H9 (cell line): ENCODE results near the gene MCF2L2. TPM values are rescaled to one million over a fixed set of nuclear protein-coding genes. Genes with fewer than 3 reads are reported as not detected.

Experiments
- DNase-seq: peaks from one replicate; pipeline ENCODE4 v3.0.0-alpha.2; 2017
- H2AFZ ChIP-seq: one replicate; pipeline ENCODE4 v1.6.1; 2013; ENCODE audit warnings: mild to moderate bottlenecking, low read length, control low read depth, moderate library complexity
- H2AK5ac ChIP-seq: 2 replicates; pipeline ENCODE4 v1.6.1; 2013; ENCODE audit warnings: low read length, control low read depth, mixed read lengths; ENCODE audit not compliant: insufficient read length
- H2BK120ac ChIP-seq: one replicate; pipeline ENCODE4 v1.6.1; 2013; ENCODE audit warnings: low read depth, mild to moderate bottlenecking, low read length, control low read depth, inconsistent platforms; ENCODE audit not compliant: poor library complexity, severe bottlenecking
- H2BK12ac ChIP-seq: 2 replicates; pipeline ENCODE4 v1.6.1; 2013; ENCODE audit warnings: low read length, control low read depth, mixed read lengths, low read depth; ENCODE audit not compliant: insufficient read length
- H2BK15ac ChIP-seq: 2 replicates; pipeline ENCODE4 v1.6.1; 2013; ENCODE audit warnings: low read depth, low read length, control low read depth
- H2BK20ac ChIP-seq: one replicate; pipeline ENCODE4 v1.6.1; 2013; ENCODE audit warnings: low read depth, mild to moderate bottlenecking, low read length, control low read depth, inconsistent platforms; ENCODE audit not compliant: poor library complexity, severe bottlenecking
- H2BK5ac ChIP-seq: 2 replicates; pipeline ENCODE4 v1.6.1; 2013; ENCODE audit warnings: low read length, control low read depth, mixed read lengths; ENCODE audit not compliant: insufficient read length
- H3K14ac ChIP-seq: 2 replicates; pipeline ENCODE4 v1.6.1; 2013; ENCODE audit warnings: low read length, control low read depth; ENCODE audit not compliant: insufficient read depth
- H3K18ac ChIP-seq: 2 replicates; pipeline ENCODE4 v1.6.1; 2013; ENCODE audit warnings: low read depth, mild to moderate bottlenecking, mixed read lengths, low read length, control low read depth; ENCODE audit not compliant: insufficient read length
- H3K23ac ChIP-seq: 2 replicates; pipeline ENCODE4 v1.6.1; 2013; ENCODE audit warnings: low read length, control low read depth, mixed read lengths, low read depth; ENCODE audit not compliant: insufficient read length
- H3K23me2 ChIP-seq: 2 replicates; pipeline ENCODE4 v1.6.1; 2013; ENCODE audit warnings: low read depth, mild to moderate bottlenecking, mixed read lengths, low read length, control low read depth; ENCODE audit not compliant: insufficient read length, poor library complexity, severe bottlenecking
- H3K27ac ChIP-seq: 2 replicates; pipeline ENCODE4 v1.5.1; 2013; ENCODE audit warnings: low read length, control low read depth, mixed read lengths, low read depth; ENCODE audit not compliant: insufficient read length
- H3K27me3 ChIP-seq: 2 replicates; pipeline ENCODE4 v1.6.1; 2013; ENCODE audit warnings: low read length, control low read depth, inconsistent platforms; ENCODE audit not compliant: insufficient read depth
- H3K4ac ChIP-seq: 2 replicates; pipeline ENCODE4 v1.6.1; 2013; ENCODE audit warnings: low read depth, mild to moderate bottlenecking, control low read depth, inconsistent platforms, low read length, moderate library complexity
- H3K4me1 ChIP-seq: 2 replicates; pipeline ENCODE4 v1.6.1; 2013; ENCODE audit warnings: low read length, control low read depth, inconsistent platforms; ENCODE audit not compliant: insufficient read depth
- H3K4me2 ChIP-seq: 2 replicates; pipeline ENCODE4 v1.6.1; 2013; ENCODE audit warnings: low read length, control low read depth, mixed read lengths; ENCODE audit not compliant: insufficient read length, insufficient read depth
- H3K56ac ChIP-seq: 2 replicates; pipeline ENCODE4 v1.6.1; 2013; ENCODE audit warnings: low read depth, mild to moderate bottlenecking, mixed read lengths, low read length, control low read depth; ENCODE audit not compliant: insufficient read length
- H3K79me1 ChIP-seq: 2 replicates; pipeline ENCODE4 v1.6.1; 2013; ENCODE audit warnings: low read depth, mild to moderate bottlenecking, moderate library complexity, low read length, control low read depth, inconsistent platforms; ENCODE audit not compliant: insufficient read depth, poor library complexity, severe bottlenecking
- H3K79me2 ChIP-seq: 2 replicates; pipeline ENCODE4 v1.6.1; 2013; ENCODE audit warnings: low read length, control low read depth, inconsistent platforms; ENCODE audit not compliant: insufficient read depth
- H3K9ac ChIP-seq: 2 replicates; pipeline ENCODE4 v1.6.1; 2013; ENCODE audit warnings: low read length, control low read depth, mixed read lengths; ENCODE audit not compliant: insufficient read length; ENCODE audit errors: extremely low read depth
- H3K9me3 ChIP-seq: one replicate; pipeline ENCODE4 v1.6.1; 2013; ENCODE audit warnings: low read depth, low read length, inconsistent platforms; ENCODE audit not compliant: control insufficient read depth
- H3T11ph ChIP-seq: one replicate; pipeline ENCODE4 v1.6.1; 2013; ENCODE audit warnings: mild to moderate bottlenecking, low read length, control low read depth, inconsistent platforms
- H4K20me1 ChIP-seq: one replicate; pipeline ENCODE4 v1.6.1; 2013; ENCODE audit not compliant: control insufficient read depth, insufficient read length, insufficient read depth
- H4K5ac ChIP-seq: 2 replicates; pipeline ENCODE4 v1.6.1; 2013; ENCODE audit warnings: low read depth, mild to moderate bottlenecking, mixed read lengths, low read length, control low read depth; ENCODE audit not compliant: insufficient read length
- H4K8ac ChIP-seq: replicated peaks from 2 replicates; pipeline ENCODE4 v1.6.1; 2013; ENCODE audit warnings: low read length, control low read depth, mixed read lengths, low read depth; ENCODE audit not compliant: insufficient read length
- H4K91ac ChIP-seq: 2 replicates; pipeline ENCODE4 v1.6.1; 2013; ENCODE audit warnings: low read depth, mild to moderate bottlenecking, moderate library complexity, mixed read lengths, low read length, control low read depth; ENCODE audit not compliant: insufficient read length
- H3K27ac Mint-ChIP-seq, 3 experiments: 2 replicates in 2 of 3; 3 replicates in 1 of 3; pipeline ENCODE4 v1.8.0; 2020 to 2021; ENCODE audit warnings: mixed read lengths in 3 of 3, mild to moderate bottlenecking in 1 of 3, moderate library complexity in 1 of 3
- H3K27me3 Mint-ChIP-seq: 2 replicates; pipeline ENCODE4 v1.8.0; 2021; ENCODE audit warnings: low read depth, mild to moderate bottlenecking, moderate library complexity, mixed read lengths
- H3K36me3 Mint-ChIP-seq, 3 experiments: 2 replicates in 2 of 3; 3 replicates in 1 of 3; pipeline ENCODE4 v1.8.0; 2020 to 2021; ENCODE audit warnings: low read depth in 3 of 3, mixed read lengths in 3 of 3; ENCODE audit not compliant: insufficient read depth in 1 of 3
- H3K4me1 Mint-ChIP-seq, 2 experiments: 2 replicates each; pipeline ENCODE4 v1.8.0; 2020; ENCODE audit warnings: mixed read lengths in 2 of 2
- H3K4me3 Mint-ChIP-seq, 2 experiments: 2 replicates in 1 of 2; 3 replicates in 1 of 2; pipeline ENCODE4 v1.8.0; 2020 to 2021; ENCODE audit warnings: mild to moderate bottlenecking in 2 of 2, mixed read lengths in 2 of 2, moderate library complexity in 1 of 2
- H3K9me3 Mint-ChIP-seq, 2 experiments: 2 replicates in 1 of 2; 3 replicates in 1 of 2; pipeline ENCODE4 v1.8.0; 2020; ENCODE audit warnings: mild to moderate bottlenecking in 2 of 2, mixed read lengths in 2 of 2, moderate library complexity in 1 of 2
- CTCF ChIP-seq: fragments of 200-600 bp; sonication (generic); conservative IDR thresholded peaks from 3 replicates; pipeline ENCODE4 v1.8.0; 2021; ENCODE audit warnings: antibody characterized with exemption, mild to moderate bottlenecking
- WGBS: extraction: QIAGEN DNeasy Blood & Tissue Kit; methylation state at CpG from one replicate; pipeline ENCODE4 v1.1.7; 2013; ENCODE audit warnings: missing lambda C conversion rate, low lambda C conversion rate, mixed read lengths; ENCODE audit not compliant: insufficient read length; ENCODE audit errors: extremely low coverage; 5-methylcytosine and 5-hydroxymethylcytosine counted together
- total RNA-seq: library from RNA; stranded (reverse); gene quantifications from 2 replicates; pipeline ENCODE4 v1.2.1, GENCODE V29; 2021

Gene MCF2L2
- total RNA-seq, 1 experiment from 2014 or later: 6.4 TPM

- Mint-ChIP-seq H3K36me3 (peaks cover 0 to 7% (median under 1%) of the 10 kb centered on the region in 3 experiments; a peak in 2 of 7 replicates), H3K27ac (peak overlapping the region in 1 of 3 experiments; percentile 8; a peak in 1 of 7 replicates), H3K4me1 (peaks cover 30 to 36% of the 10 kb centered on the region in 2 experiments), H3K27me3 (no peaks in the 10 kb centered on the region), H3K9me3 (no peaks in the 10 kb centered on the region), H3K4me3 (no peak overlapping the region; a peak in 1 of 5 replicates)
- Histone ChIP-seq H3K4ac (no peak overlapping the region), H3K9me3 (no peaks in the 10 kb centered on the region), H3K4me2 (no peak overlapping the region), H3K4me1 (no peaks in the 10 kb centered on the region), H4K20me1 (no peaks in the 10 kb centered on the region), H3K14ac (no peak overlapping the region), H3K27me3 (no peaks in the 10 kb centered on the region), H3K27ac (no peak overlapping the region), H3K23ac (no peak overlapping the region), H2BK15ac (0 out of 2 replicates have a peak overlapping the region, but pooled peaks have one; percentile 28), H3K18ac (no peak overlapping the region), H3K9ac (no peak overlapping the region), H2BK12ac (no peak overlapping the region), H2AK5ac (no peak overlapping the region), H2AFZ (no peak overlapping the region), H2BK5ac (no peak overlapping the region), H3K23me2 (no peaks in the 10 kb centered on the region), H3T11ph (no peak overlapping the region), H2BK120ac (no peak overlapping the region), H3K79me1 (no peaks in the 10 kb centered on the region), H2BK20ac (no peak overlapping the region), H4K8ac (no peak overlapping the region), H4K5ac (no peak overlapping the region), H3K56ac (no peak overlapping the region), H3K79me2 (0 out of 2 replicates have a peak, but pooled peaks cover 2% of the 10 kb centered on the region), H4K91ac (no peak overlapping the region)
- no CpG with 5 or more reads among the region's 4 CpGs for WGBS
- no peak for TF ChIP-seq CTCF
- no peak for DNase-seq
Measured at GRCh38 chr3:183393625-183394024, 34.8 kb downstream of the MCF2L2 start.
